ENCODE data around the gene MCEMP1.

MCEMP1 gene

DNA sequence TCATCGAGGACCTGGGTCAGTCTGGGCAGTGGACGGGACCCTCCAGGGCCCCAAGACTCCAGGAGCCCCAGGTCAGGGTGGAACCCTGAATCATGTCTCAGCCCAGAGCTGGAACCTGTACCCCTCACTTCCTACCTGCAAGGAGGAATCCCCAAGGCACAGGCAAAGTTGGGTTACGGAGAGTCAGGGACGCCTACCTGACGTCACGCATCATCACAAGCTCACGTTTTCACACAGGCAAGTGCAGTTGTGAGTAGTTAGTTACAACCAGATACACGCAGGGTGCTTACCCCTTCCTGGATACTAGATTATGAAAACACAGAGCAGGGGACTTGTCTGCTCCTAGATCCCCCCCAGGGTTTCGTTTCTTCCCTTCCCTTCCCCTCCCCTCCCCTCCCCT, 6.1 kb upstream of the MCEMP1 start:
- DNase-seq (ENCODE audit: low read depth in 2 of 2) = no peak

- DNase-seq (ENCODE audit: low read depth in 2 of 2) = no peak
Observed at GRCh38 chr19:7672522-7672921, 4.4 kb upstream of the MCEMP1 start.

- no peak for DNase-seq (ENCODE audit: low read depth in 2 of 2)
Observed at GRCh38 chr19:7674010-7675005, 2.6 kb upstream of the MCEMP1 start.

DNA sequence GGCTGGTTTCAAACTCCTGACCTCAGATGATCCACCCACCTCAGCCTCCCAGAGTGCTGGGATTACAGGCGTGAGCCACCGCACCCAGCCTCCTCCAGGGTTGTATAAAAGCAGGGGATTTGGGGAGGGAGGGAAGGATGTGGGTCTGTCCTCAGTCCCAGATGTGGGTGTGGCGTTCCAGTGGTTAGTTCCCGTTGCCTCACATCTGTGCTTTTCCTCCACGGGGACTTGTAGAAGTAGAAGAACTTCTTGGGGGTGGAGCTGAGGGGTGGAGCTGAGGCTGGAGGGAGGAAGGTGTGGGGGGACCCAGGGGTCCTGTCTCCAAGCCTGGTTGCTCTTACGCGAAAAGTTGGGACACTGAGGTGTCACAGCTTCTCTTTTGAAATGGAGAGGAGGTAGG, 514 bp upstream of the MCEMP1 start:
- DNase-seq (ENCODE audit: low read depth in 2 of 2) = no peak

GRCh38 chr19:7677669-7678311, 900 bp downstream of the MCEMP1 start:
- DNase-seq (ENCODE audit: low read depth in 2 of 2) = no peak

GRCh38 chr19:7678971-7679751, 2.3 kb downstream of the MCEMP1 start:
- DNase-seq (ENCODE audit: low read depth in 2 of 2) = peak in 1 of 2 donors; percentile 54

DNA sequence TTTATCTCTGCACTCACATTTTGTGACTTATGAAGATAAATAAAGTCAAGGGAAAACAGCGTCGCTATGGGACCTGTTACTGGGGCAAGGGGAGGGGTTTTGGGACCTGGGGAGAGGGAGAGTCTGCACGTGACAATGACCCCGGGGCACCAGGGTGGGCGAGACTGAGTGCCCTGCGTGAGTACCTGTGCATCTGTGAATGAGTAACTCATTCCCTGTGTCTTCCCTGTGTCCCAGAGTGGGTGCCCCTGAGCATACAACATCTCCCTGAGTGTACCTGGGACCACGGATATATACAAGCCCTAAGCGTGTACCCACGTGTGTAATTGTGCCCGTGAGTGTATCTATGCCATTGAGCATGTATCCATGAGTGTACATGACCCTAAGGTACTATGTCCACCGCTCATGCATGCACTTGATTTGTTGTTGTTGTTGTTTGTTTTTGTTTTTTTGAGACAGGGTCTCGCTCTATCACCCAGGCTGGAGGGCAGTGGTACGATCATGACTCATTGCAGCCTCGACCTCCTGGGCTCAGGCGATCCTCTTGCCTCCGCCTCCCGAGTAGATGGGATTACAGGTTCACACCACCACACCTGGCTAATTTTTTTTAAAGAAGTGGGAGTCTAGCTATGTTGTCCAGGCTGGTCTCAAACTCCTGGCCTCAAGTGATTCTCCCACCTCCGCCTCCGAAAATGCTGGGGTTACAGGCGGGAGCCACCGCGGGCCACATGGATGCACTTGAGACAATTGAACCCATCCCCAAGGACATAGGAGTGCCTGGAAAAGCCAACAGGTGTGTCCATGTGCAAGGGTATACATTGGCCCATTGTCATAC, 3.1 kb downstream of the MCEMP1 start:
- no peak for DNase-seq (ENCODE audit: low read depth in 2 of 2)

GRCh38 chr19:7680606-7681339, 3.9 kb downstream of the MCEMP1 start, which contains the start of gene TRAPPC5:
Gene TRAPPC5 (plus strand): TSS chr19:7680833. CDS start chr19:7682254, 1,421 bp downstream.
- peak; percentile 72 to 76 for DNase-seq (ENCODE audit: low read depth in 2 of 2)

GRCh38 chr19:7681340-7682174, 4.7 kb downstream of the MCEMP1 start:
- peak; percentile 51 to 74 for DNase-seq (ENCODE audit: low read depth in 2 of 2)

DNA sequence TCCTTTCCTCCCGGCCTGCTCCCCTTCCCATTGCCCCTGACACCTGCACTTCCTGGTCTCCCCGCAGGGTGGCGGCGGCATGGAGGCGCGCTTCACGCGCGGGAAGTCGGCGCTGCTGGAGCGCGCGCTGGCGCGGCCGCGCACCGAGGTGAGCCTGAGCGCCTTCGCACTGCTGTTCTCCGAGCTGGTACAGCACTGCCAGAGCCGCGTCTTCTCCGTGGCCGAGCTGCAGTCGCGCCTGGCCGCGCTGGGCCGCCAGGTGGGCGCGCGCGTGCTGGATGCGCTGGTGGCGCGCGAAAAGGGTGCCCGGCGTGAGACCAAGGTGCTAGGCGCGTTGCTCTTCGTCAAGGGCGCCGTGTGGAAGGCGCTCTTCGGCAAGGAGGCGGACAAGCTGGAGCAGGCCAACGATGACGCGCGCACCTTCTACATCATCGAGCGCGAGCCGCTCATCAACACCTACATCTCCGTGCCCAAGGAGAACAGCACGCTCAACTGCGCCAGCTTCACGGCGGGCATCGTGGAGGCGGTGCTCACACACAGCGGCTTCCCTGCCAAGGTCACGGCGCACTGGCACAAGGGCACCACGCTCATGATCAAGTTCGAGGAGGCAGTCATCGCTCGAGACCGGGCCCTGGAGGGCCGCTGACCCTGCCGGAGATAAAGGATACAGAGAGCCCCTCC, 5.4 kb downstream of the MCEMP1 start:
- DNase-seq (ENCODE audit: low read depth in 2 of 2) = no peak

DNA sequence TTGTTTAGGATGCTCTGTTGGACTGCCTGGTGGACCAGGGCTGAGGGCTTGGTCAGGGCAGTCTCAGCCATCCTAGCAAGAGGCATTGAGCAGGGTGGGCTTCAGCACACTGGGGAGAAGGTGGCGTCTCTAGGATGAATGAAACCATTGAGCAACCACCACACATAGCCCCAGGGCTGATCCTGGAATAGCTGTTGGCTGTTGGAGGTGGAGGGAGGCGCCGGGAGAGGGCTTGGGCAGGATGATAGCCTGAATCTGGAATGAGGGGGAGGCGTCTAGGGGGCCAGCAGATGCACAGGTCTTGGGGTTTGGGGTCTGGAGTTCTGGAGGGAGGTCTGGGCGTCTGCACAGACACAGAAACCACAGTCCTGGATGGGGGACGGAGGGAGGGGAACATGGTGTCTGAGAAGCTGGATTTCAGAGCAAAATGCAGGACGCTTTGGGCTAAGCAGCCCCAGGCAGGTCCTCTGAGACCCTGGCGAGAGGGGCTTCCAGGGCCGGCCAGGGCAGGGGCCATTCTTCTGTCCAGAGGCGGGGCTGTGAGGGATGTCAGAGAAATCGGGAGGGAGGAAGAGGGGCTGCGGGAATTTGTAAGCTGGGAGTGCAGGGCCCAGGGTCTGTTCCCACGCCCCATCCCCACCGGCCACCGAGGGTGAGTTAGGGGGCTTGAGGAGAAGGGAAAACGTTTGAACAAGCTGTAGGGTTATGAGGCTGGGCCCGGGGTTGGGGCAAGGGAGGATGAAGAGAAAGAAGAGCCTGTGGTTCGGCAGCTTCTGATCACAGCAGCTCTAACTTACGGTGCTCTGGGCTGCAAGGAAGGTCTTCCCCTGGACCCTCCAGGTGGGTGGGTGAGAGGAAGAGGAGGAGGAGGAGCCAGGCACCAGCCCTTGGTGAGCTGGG, 8.9 kb downstream of the MCEMP1 start:
- DNase-seq (ENCODE audit: low read depth in 2 of 2) = no peak

DNA sequence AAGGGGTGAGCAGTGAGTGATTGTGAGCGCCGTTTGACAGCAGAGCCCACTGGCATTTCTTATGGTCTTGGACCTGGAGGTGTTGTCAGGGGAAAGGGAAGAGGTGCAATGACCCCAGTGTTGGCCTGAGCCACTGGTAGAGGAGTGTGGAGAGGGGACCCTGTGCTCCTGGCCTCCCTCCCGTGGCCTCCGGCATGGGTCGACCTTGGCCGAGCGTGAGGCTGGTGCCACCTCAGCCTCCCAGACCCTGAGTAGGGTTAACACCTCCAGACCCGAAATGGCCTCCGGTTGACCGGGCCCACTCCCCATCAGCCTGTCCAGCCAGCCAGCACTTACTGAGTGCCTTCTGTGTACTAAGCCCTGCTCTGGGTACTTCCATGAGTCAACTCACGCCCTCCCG, 10.3 kb downstream of the MCEMP1 start:
- DNase-seq (ENCODE audit: low read depth in 2 of 2) = no peak

GRCh38 chr19:7689165-7689564, 12.3 kb downstream of the MCEMP1 start:
- DNase-seq (ENCODE audit: low read depth in 2 of 2) = no peak

DNA sequence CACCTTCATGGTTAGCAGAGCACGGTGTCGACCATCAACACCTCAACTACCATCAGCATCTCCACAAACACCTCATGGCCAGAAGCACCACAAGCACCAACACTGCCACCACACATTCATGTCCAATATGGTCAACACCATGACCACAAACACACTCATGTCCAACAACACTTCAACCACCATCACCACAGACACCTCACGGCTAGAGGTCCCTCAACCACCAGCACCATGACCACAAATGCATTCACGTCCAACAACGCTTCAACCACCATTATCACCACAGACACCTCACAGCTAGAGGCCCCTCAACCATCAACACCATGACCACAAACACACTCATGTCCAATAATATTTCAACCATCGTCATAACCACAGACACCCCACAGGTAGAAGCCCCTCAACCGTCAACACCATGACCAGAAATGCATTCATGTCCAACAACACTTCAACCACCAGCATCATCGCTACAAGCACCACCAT, 13.9 kb downstream of the MCEMP1 start:
- DNase-seq (ENCODE audit: low read depth in 2 of 2) = no peak

- no peak for DNase-seq (ENCODE audit: low read depth in 2 of 2)
Observed at GRCh38 chr19:7691497-7691896, 14.6 kb downstream of the MCEMP1 start.

DNA sequence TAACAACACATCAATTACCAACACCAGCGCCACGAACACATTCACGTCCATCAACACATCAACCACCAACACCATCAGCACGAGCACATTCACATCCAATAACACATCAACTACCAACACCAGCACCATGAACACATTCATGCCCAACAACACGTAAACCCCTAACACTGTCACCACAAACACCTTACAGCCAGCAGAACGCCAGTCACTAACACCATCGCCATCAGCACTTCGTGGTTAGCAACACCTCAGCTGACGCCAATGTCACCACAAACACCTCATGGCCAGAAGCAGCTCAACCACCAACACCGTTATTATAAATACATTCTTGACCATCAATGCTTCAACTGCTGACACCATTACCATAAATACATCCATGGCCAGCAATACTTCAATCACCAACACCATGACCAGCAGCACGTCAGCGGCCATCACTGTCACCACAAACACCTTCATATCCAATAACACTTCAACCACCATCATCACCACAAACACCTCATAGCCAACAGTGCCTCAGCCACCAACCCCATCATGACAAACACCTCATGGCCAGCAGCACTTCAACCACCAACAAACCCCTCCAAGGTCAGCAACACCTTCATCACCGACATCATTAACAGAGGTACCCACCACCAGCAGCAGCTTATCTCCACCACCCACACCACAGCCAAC, 15.7 kb downstream of the MCEMP1 start:
- DNase-seq (ENCODE audit: low read depth in 2 of 2) = no peak

- DNase-seq (ENCODE audit: low read depth in 2 of 2) = no peak
Observed at GRCh38 chr19:7694499-7694898, 17.6 kb downstream of the MCEMP1 start.

Measured in stimulated activated CD8-positive, alpha-beta memory T cell treated with anti-CD3 and anti-CD28 coated beads, Interleukin-2, amount 100 ng/mL, for 1 hour (primary cell).